TTC549 (cell line): ENCODE measurements around the gene MACROD1.

Experiments
- FAIRE-seq: peaks from 2 replicates; lab custom pipeline; 2012; peaks lifted over from hg19 to GRCh38; lab: Jason Lieb, UNC

Gene MACROD1

DNA sequence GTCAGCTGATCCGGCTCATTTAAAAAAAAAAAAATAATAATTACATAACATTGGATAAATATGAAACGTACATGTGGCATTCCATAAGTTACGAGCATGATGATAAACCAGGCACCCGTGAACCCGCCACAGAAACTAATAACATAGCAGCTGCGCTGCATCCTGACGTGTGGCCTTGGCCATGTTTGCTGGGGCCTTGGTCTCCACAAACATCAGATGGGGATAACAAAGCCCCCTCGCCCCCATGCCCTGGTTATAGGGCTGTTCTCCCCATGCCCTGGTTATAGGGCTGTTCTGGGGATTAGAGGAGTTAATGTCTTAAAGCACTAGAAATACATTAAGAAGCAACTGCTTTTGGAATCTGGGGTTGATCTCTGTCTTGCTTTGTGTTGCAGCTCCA is 93.5 kb downstream of the MACROD1 start:
- no peak for FAIRE-seq

DNA sequence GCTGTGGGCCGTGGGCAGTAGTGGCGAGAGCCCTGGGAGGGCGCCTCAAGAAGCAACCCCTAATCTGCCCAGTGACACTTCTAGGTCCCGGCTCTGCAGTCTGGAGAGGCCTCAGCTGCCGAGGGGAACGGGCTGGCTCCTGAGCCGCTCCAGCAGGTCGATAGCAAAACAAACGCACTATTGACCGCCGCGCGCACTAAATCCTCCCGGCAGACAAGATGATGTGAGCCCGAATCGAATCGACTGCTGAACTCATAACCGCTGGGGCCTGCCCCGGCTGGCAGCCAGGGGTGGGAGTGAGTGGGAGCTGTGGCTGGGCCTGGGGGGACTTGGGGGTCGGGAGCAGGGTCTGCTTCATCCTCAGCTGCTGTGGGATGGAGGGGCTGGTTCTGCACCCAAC is 94.1 kb downstream of the MACROD1 start:
- no peak for FAIRE-seq

DNA sequence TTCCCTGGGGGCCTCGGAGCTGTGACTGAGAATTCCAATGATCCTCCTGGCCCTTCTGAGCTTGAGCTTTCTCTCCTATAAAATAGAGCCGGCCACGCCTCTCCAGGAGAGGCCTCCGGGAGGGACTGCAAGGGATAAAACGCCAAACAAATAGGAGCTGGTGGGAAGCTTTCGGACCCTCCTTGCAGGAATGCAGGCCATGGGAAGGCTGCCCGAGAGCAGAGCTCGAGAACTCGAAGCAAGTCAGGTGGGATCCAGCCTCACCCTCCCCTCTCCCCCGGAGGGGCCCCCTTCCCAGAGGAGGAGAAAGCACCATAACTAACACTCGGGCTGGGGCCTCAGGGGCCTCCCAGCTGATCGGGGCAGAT is 95.6 kb downstream of the MACROD1 start:
- no peak for FAIRE-seq

DNA sequence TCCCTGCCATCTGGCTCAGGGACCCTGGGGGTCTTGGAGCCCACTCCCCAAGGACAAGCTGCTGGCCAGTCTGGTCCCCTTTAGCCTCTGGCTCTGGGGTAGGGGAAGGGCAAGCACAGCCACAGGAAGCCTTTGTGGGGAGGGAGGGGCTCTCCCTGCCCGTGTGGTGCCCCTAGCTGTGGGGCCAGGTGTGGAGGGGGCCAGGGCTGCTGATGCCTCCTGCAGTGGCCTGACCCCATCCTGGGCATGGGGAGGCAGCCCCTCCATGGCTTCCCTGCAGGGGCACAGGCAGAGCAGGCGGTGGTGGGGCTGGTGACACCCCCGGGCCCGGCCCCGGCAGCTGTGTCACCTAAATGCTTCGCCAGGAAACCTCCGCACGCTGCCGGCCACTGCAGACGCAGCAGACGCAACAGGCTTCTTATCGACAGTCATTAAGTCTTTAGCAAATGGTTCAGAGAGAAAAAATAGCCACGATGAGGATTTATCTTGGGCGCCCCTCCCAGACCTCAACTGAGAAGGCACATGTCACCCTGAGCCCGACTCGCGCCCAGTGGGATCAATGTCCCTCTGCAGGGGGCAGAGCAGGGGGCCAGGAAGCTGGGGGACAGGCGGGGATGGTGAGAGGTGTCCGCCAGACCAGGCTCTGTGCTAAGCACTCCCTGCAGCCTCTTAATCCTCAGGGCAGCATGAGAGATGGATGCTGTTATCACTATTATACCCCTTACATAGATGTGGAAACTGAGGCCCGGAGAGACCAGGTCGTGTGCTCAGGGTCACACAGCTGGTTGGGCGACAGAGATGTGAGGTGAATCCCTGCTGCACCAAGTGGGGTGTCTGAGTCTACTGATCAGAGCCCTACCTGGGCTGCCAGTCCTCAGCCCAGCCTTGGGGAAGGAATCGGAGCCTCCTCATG is 96.3 kb downstream of the MACROD1 start:
- FAIRE-seq: no peak

DNA sequence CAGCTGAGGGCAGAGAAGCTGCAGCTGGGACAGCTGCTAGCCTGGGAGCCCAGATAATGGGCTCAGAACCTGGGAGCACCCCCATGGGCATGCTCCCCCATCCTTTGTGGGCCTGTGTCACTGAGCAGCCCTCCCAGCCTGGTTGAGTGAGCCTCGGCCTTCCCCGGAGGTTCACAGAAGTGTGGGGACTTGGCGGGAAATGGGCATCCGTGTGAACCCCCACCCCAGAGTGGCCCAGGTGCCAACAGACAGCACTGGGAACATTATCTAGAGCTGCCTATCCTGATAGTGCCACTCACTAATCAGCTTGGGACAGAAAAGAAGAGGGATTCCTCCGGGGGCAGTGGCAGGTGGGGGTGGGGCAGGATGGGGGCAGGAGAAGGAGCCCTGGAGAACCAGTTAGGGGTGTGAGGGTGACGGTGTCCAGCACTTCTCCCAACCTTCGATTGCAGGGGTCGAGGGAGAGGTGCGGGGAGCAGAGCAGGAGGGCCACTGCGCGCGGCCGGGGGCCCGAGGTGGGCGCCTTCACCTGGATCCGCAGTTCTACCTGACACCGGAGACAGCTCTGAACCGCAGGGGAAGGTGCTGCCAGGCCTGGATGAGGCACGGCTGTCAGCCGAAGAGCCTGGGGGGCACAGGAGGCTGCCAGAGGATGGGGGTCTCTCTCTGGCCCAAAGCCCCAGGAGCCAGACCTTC is 97.1 kb downstream of the MACROD1 start:
- FAIRE-seq: no peak

DNA sequence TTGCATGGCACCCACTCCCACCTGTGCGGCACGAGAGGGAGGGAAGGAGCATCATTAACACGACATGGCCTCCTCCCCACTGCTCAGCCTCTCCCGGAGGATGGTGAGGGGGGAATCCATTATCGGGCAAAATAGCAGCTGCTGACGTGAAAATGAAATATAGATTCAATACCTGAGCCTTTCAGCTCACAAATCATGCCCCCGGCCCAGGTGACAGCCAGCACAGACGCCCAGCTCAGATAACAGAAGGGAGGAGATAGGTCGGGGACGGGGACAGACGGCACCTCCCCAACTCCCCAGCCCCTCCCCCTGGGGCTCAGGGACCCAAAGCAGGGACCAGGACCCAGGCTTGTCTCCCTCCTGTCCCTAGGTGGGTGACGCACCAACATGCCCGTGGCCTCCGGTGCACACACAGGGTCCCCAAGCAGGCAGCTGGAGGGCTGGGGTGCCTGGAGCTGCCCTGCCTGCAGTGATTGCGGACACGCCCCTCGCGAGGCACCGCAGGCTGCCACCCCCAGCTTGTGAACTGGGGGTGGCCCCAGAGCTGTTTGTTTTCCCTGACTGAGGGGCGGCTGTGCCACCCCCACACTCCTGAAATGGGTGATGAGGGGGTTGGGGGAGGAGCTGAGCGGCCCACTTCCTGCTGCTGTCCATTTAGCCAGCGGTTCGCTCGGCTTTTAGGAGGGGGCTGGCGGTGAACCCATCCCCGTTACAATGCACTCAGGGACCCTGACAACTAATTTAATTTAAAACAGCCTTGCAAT is 98.5 kb downstream of the MACROD1 start:
- no peak for FAIRE-seq

DNA sequence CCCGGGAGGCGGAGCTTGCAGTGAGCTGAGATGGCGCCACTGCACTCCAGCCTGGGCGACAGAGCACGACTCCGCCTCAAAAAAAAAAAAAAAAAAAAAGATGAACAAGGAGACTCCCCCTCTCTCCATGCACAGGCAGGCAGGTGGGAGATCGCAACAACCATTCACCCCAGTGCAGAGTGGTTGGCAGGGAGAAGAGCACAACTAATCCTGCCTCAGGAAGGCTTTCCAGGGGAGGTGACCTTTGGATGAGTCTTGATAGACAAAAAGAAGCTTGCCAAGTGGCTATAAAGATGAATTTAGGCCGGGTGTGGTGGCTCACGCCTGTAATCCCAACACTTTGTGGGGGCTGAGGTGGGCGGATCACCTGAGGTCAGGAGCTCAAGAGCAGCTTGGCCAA is 100.2 kb downstream of the MACROD1 start:
- FAIRE-seq: no peak

DNA sequence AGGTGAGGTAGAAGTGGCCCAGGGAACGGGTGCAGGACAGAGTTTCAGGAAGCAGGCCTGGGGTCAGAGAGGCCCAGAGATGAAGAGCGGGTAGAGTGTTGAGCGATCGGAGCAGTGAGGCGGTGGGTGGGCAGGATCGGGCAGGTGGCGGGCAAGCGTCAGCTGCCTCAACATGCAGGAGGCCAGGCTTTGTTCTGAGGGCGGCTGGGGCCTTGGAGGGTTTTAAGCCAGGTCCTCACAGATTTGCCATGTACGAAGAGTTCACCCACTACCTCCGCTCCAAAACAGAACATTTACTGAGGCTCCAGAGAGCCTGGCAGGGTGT is 100.8 kb downstream of the MACROD1 start:
- FAIRE-seq: no peak

DNA sequence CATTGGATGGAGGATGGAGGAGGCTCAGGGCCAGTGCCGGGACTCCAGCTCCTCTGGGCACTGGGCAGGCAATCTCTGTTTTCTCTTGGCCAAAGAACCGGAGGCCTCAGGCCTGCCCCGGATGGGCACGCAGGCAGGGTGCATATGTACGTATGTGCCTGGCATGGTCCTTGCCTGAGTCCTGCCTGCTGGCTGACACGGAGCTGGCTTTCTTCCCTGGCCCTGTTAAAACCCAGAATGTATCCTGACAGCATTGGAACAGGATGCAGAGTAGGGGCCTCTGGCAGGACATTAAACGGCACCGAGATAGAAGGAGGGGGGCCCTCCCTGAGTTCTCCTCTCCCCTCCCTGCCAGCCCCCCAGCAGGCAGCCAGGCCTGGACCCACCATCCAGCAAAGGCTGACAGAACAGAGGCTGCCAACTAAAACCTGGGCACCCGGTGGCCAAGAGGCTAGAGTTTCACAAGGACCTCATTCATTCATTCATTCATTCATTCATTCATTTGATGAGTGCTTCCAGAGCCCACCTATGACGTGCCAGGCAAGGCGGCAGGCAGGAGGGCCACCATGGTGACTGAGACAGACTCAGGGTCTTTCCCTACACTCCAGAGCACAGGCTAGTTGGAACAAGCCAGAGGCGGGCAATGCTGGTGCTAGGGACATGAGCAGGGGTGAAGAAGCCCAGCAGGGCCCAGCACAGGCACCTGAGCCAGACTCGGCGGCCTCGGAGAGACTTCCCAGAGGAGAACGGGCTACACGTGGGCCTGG is 101.4 kb downstream of the MACROD1 start:
- FAIRE-seq: no peak

DNA sequence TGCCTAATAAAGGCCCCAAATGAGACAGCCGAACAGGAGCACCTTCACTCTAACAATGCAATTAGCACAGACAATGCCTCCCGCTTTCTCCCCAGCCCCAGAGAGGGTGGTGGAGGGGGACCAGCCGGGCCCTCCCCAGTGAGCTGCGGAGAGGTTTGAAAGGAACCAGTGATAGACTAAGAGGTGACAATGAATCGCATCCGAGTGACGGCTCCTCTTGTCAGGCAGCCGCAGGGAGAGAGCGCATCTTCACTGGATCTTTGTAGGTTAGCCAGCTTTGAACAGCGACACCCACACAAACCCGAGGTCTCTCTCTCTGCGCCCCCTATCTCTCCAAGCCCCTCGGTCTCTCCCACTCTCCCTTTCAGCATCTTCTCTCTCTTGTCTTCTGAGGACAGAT is 102.1 kb downstream of the MACROD1 start:
- FAIRE-seq: no peak

DNA sequence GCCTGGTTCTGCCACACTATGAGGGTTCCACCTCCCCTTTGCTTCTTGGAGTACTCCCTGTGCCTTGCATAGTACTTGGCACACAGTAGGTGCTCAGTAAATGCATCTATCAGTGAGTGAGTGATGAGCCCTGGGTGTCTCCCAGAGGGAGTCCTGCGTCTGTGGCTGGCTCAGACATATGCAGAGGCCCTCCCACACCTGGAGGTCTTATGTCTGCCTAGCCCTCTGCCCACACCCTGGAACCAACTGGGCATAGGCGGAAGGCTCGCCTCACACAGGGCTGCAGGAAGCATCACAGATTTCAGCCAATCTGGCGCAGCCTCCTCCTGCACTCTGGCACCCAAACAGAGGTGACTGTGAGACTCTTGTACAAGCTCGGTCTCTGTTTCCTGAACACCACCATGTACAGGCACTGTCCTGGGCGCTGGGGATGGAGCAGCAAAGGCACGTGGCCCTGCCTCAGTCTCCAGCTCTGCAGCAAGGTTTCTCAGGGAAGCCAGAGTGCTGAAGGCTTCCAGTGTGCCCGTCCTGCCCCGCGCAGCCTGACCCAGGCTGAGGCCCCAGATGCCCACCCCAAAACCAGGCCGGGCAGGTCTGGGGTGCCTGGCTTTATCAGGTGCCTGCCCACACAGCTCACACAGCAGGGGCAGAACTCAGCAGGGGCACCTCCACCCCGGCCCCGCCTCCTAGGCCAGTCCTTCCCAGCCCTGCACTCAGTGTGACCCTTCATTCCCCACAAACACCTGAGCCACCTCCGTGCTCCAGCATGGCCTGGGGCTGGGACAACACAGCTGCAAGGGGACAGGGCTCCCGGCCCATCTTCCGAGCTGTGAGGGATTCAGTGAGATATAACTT is 103.5 kb downstream of the MACROD1 start:
- FAIRE-seq: no peak

DNA sequence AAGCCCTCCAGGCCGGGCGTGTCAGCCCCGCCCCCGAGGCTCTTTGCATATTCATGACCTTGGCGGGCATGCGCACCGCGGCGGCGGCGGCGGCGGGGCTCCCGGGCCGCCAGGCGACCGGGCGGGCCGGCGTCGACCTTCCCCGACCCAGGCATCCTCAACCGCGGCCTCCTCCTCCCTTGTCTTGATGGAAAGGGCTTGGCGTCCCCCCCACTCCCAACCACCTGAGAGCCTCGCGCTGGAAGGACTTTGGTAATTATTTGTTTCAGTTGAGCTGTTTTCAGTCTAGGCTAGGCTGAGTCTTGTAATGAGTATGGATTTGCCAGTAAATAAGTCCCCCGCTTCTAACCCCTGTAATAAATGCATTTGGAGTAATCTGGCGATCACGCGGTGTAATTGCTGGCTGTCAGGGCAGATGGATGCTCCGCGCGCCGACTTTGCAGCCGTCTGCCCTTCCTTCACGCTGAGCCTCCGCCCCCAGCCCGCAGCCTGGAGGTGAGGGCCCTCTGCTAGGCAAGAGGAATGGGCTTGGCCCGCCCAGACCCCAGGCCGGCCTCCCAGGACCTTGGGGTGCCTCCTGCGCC is 105.0 kb downstream of the MACROD1 start:
- no peak for FAIRE-seq

DNA sequence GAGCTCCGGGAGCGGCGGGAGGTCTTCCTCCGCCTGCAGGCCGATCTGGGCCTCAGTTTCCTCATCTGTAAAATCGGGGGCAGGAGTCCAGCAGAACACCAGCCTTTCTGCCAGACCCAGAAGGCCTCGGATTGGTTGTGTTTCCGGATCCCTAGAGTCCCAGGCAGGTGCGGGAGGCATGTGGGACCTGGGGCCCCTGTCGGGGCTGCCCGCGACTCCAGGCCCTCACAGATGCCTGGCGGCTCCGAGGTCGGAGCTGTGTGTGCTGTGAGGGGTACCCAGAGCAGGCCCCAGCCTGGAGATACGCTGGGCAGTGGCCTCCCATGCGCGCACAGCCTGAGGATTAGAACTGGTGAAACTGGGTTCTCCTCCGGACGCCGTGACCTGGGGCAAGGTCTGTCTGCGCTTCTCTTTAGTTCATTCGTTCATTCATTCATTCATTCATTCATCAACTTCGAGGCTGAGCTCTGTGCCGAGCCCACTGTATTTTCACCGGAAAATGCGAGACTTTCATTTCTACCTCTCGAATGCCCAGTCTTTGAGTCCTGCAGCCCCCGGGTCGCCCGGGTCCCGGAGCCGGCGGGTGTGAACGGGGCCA is 105.6 kb downstream of the MACROD1 start:
- no peak for FAIRE-seq

DNA sequence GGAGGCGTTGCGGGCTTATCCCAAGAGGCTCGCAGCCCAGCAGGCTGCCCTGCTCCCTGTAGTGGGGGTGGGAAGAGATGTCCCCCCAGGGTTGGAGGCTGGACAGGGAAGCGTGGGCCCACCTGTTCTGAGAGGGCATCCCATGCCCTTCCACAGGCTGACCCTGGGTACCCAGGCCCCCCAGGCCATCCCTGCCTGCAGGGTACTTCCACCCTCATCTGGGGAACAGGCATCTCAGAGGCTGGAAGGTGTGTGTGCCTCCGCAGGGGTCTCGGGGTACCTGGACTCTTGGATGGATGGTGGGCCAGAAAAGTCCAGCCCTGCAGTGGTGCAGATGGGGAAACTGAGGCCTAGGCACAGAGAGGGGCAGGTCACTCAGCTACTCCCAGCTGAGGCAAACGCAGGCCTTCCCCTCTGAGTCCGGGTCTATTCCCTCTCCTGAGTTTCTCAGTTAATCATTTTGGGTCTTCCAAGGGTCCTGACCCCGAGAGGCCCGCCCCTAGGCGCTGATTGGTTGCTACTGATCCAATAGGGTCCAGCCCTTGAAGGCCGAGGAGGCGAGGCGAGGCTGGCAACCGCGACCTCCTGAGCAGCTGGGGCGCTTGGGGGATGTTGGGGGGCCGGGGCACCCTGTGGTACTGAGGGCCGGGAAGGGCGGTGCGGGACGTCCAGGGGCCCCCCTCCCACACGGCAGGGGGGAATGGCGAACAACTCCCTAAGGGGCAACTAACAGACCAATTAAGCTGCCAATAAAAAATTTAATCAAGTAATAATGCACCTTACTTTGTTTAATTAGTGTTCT is 106.4 kb downstream of the MACROD1 start:
- no peak for FAIRE-seq

DNA sequence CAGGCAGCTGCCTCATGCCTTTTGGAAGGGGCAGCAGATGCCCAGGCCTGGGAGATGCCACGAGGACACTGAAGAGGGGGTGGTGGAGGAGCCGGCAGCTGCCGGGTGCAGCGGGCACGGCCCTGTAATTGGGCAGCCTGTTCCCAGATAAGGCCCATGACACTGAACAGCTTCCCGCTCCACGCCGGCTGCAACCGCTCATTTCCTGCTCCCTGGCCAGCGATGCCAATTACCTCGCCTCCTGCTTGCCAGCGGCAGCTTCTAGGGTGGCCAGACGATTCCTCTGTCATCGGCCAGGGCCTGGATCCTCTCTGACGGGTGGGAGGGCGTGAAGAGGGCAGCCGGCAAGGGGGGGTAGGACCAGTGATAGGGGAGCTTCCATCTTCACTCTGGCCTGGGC is 107.4 kb downstream of the MACROD1 start:
- no peak for FAIRE-seq

DNA sequence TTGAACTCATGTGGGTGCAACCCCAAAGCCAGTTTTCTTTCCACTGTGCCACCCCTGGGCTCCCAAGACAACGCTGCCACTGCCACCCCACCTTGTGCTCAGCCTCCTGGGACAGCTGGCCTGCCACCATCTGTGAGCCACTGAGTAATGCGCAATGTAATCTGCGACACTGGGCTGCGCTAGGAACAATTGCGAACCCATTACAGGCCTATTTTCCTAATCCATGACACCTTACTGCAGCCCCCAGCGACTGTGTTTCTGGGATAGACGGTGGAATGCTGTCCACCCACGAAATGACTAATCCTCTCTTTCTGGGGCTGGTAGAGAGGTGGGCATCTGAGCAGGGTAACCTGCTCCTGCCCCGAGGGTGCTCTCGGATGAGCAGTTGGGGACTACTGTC is 108.0 kb downstream of the MACROD1 start:
- no peak for FAIRE-seq

DNA sequence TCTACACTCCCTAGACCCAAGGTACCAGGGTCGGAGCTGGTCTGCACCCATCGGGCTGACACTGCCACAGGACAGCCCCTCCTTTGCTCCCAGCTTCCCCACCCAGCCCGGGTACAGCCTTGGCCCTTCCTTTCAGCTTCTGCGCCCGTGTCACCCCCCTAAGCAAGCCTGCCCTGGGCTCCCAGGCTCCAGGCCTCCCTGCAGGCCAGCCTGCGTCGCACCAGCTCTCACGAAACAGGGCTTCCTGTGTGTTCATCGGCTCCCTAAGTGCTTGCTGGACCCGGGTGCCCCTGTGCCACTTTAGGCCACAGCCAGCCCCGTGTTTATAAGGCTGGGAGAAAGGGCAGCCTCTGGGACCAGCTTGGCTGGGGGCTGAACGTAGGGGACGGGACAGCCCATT is 109.1 kb downstream of the MACROD1 start:
- FAIRE-seq: no peak

DNA sequence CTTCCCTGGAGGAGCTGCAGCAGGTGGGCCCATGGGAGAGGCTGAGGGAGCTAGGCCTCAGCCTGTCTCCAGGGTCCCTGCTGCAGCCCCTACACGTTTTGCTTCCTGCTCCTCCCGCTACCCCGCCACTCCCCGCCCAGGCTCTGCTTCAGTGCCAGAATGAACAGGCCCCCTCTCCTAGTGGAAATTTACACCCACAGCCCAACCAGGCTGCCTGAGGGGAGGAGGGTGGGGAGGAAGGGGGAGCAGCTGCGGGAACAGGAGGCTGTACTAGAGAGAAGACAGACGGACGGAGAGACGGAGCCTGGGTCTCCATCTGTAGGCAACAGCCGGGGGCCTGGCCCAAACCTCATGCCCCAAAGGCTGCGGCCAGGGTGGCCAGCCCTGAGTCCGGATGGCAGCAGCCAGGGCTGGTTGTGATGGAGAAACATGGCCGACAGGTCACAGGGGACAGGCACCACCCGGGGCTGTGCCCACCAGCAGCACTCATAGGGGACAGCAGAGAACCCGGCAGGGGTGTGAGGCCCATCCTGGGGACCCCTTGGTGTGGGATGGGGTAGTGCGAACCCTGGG is 109.6 kb downstream of the MACROD1 start:
- FAIRE-seq: no peak

DNA sequence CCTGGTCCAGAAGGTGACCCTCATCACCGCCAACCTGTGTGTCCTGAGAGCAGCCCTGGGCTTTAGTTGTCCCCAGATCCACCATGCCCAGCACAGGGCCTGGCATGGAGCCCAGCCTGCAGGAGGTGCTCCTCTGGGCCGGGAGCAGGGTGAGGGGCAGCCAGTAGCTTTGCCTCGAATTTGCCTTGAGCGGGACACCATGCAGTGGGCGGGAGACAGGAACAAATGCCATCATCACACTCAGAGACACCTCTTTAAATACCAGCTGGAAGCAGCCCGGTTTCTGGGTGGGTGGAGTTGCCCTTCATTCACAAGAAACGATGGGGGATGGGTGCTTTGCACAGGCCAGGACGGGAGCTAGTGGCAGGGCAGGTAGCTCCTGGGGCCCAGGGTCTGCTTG is 110.8 kb downstream of the MACROD1 start:
- no peak for FAIRE-seq

DNA sequence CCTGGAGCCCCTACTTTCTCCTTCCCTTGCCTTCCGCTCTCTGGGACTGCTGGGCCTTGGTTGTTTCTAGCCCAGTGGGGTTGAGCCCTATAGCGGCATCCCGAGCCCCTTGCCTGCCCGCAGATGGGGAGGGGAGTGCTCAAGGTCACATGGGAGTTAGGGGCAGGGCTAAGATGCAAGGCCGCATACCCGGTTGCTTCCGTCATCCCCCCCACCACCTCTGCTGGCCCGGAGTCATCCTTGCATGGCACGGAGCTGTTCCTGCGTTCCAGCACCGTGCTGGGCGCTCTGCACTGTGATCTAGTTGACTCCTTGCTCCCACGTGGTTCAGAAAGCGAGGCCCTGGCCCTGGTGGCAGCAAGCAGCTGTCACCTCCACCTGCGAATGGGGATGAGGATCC is 112.2 kb downstream of the MACROD1 start:
- FAIRE-seq: no peak
